Activated naive CD4-positive, alpha-beta T cell treated with anti-CD3 and anti-CD28 coated beads, Interleukin-2, amount 50 U/mL, for 72 hours (primary cell): ENCODE data around the gene SIRT4. TPM values are rescaled to one million over a fixed set of nuclear protein-coding genes. Genes with fewer than 3 reads are reported as not detected.
"Not testable (repeated sequence)": the region's sequence is repeated elsewhere in the genome, so short reads cannot be mapped to it uniquely, and the experiment has no call there.

Source experiments
- ATAC-seq, 2 donors: fragments of 150-1000 bp; cut with Tn5 transposase; 2 replicates each; pipeline ENCODE4 v1.10.0; 2021; ENCODE audit warnings: mild to moderate bottlenecking in 2 of 2, moderate library complexity in 2 of 2
- DNase-seq, 2 donors: peaks; one replicate each; pipeline ENCODE4 v3.0.0; 2021 to 2022; ENCODE audit warnings: low spot score in 2 of 2
- H3K27ac Mint-ChIP-seq, 2 donors: one replicate each; pipeline ENCODE4 v1.8.0; 2022; ENCODE audit warnings: mild to moderate bottlenecking in 2 of 2, mixed read lengths in 2 of 2
- H3K36me3 Mint-ChIP-seq, 2 donors: one replicate each; pipeline ENCODE4 v1.8.0; 2022; ENCODE audit warnings: mixed read lengths in 2 of 2
- H3K9me3 Mint-ChIP-seq, 2 donors: one replicate each; pipeline ENCODE4 v1.8.0; 2022; ENCODE audit warnings: mixed read lengths in 2 of 2
- total RNA-seq, 2 donors: library from RNA; stranded (reverse); gene quantifications; one replicate each; pipeline ENCODE4 v1.2.3, GENCODE V29; 2022

SIRT4 gene
- 1 to 10 TPM; 3.3 TPM for total RNA-seq

DNA sequence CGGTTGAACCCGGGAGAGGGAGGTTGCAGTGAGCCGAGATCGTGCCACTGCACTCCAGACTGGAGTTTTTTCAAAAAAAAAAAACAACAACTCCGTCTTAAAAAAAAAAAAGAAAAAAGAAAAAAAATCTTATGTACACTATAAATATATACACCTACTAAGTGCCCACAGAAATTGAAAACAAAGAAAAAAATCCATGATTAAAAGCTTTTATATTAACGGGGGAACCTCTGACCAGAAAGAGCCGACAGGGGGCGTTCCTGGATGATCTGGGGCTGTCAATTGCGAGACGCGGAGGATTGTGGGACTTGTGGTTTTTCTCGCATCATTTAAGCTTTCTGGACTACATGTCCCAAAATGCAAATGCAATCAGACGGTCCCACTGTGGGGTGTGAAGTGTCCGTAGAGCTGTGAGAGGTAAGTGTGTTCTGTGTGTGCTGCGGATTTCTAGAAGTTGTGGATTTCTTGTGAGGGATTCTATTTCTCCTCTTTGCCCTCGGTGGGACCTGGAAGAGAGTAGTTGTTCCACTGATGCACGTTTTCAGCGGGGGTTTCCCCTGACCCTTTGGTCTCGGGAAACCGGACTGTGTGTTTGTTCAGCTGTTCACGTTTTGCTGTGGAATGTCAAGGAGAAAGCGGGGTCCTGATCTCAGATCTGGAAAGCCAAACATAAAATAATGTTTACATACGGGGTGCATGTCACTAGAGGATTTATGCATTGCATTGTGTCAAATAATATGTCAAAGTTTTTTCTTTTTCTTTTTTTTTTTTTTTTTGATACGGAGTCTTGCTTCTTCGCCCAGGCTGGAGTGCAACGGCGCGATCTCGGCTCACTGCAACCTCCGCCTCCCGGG, at the start of gene SIRT4:
SIRT4 (plus strand) TSS at position 360 of the 854 bp plus-strand sequence. CDS start 1,241 bp downstream, outside the sequence.
- peak within 1 kb of the TSS; percentile 83 to 87 for H3K27ac Mint-ChIP-seq
- peak; percentile 100 for ATAC-seq

GRCh38 chr12:120253313-120253712, 48.8 kb upstream of the SIRT4 start:
- Mint-ChIP-seq H3K36me3 (peaks cover 0 to 13% of the 10 kb centered on the region in 2 donors), H3K27ac (peak overlapping the region in 1 of 2 donors; percentile 65)
- ATAC-seq: peak; percentile 10 to 14
- H3K9me3 Mint-ChIP-seq, DNase-seq: not testable (repeated sequence)

More for the DNA sequence above, at the start of gene SIRT4:
- no peaks in the 10 kb centered on the region for H3K9me3 Mint-ChIP-seq
- peaks cover 0 to 6% of the 10 kb centered on the region in 2 donors for H3K36me3 Mint-ChIP-seq
- DNase-seq: peak; percentile 82 to 87

GRCh38 chr12:120254809-120255208, 47.3 kb upstream of the SIRT4 start:
- H3K36me3 Mint-ChIP-seq: peaks cover 0 to 8% of the 10 kb centered on the region in 2 donors
- no peak for ATAC-seq
- no peak for DNase-seq
- no peaks in the 10 kb centered on the region for H3K9me3 Mint-ChIP-seq
- H3K27ac Mint-ChIP-seq: peak overlapping the region; percentile 44 to 71

GRCh38 chr12:120257041-120257821, 44.9 kb upstream of the SIRT4 start:
- no peak for ATAC-seq
- peaks cover 0 to 8% of the 10 kb centered on the region in 2 donors for H3K36me3 Mint-ChIP-seq

GRCh38 chr12:120258323-120258896, 43.7 kb upstream of the SIRT4 start:
- Mint-ChIP-seq H3K36me3 (peaks cover 0 to 8% of the 10 kb centered on the region in 2 donors), H3K9me3 (no peaks in the 10 kb centered on the region), H3K27ac (peak overlapping the region; percentile 5 to 79)
- no peak for DNase-seq
- ATAC-seq: no peak

More at GRCh38 chr12:120257041-120257821, 44.9 kb upstream of the SIRT4 start:
- DNase-seq: no peak
- Mint-ChIP-seq H3K27ac (peak overlapping the region; percentile 63 to 79), H3K9me3 (no peaks in the 10 kb centered on the region)

DNA sequence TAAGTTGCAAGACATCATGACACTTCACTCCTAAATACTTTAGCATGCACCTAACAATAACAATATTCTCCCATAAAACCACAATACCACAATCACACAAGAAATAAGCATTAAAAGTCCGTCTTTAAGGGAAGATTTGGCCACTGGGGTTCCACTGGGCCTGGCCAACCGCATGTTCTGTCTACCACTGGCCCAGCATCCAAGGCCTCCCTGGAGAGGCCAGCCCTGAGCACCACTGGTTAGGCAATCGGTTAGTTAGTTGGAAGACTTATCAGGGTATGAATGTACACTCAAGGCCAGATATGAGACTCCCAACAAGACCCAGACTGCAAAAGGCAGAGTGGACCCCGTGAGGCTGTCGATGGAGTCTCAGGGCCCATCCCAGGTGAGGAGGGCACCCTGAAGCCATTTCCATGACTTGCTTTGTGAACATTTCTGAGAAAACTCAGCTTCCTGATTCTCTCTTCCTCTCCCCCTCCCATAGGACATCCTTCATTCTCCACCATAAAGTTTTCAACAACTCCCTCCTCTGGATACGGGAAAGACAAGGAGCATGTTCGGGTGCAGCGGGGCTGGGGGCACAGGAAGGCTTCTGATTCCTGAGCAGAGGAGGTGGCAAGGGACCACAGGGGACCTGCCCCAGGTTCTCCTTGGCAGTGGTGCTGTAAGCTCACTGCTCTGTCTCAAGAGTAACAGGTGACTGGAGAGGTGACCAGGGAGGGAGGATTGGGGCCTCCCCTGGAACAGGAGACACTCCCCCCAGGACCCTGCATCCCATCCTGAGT, 42.5 kb upstream of the SIRT4 start:
- no peak for ATAC-seq
- no peaks in the 10 kb centered on the region for H3K9me3 Mint-ChIP-seq
- peak overlapping the region in 1 of 2 donors; percentile 4 for H3K27ac Mint-ChIP-seq
- peaks cover 3 to 10% of the 10 kb centered on the region in 2 donors for H3K36me3 Mint-ChIP-seq
- no peak for DNase-seq

DNA sequence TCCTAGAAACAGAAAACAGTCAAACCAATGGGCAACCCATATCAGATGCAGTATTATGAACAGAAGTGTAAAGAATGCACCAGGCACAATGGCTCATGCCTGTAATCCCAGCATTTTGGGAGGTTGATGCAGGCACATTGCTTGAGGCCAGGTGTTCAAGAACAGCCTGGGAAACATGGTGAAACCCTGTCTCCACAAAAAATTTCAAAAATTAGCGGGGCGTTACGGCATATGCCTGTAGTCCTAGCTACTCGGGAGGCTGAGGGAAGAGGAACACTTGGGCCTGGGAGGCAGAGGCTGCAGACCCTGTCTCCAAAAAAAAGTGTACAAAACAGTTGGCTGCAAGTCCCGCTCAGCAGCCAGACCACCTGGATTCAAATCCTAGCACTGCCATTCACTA, 41.5 kb upstream of the SIRT4 start:
- Mint-ChIP-seq H3K27ac (no peak overlapping the region), H3K36me3 (peaks cover 7 to 8% of the 10 kb centered on the region in 2 donors), H3K9me3 (no peaks in the 10 kb centered on the region)
- ATAC-seq: no peak
- no peak for DNase-seq

DNA sequence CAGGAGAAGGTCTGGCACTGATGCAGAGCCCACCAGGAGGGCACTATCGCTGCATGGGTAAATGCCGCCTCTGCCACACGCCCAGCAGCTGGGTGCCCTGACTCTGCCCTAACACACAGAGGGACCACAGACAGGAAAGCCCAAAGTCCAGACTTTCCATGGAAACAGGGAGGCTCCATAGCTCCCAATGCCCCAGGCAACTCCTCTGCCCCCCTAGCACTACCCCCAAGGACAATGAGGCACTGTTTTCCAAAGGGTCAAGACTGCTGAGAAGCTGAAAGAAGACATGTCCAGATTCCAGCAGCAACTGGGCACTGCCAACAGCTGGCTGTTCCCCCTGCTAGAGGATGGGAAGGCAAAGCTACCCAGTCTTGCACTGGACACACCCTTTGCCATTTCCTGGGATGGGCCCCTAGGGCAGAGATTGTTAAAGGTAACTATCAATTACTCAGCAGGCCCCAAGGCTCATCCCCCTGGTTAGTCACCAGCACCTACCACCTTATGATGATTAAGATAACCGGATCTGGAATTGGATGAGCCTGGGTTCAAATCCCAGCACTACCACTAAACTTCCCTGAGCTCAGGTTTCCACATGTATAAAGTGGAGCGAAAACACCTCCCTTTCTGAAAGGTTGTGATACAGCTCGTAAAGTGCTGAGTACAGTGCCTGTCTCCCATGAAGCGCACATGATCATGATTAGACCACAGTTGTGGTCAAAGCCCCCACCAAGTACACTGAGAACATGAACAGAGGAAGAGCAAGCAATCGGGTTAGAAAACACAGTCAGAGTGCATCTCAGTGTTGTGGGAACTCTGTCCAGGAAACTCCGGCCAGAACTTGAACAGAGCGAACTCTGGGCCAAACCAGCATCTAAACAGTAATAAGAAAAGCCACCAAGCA, 39.9 kb upstream of the SIRT4 start:
- H3K36me3 Mint-ChIP-seq: peaks cover 7 to 8% of the 10 kb centered on the region in 2 donors
- H3K9me3 Mint-ChIP-seq: no peaks in the 10 kb centered on the region
- DNase-seq (peak in 1 of 2 donors; percentile 28), ATAC-seq (peak; percentile 17 to 20)
- H3K27ac Mint-ChIP-seq: peak overlapping the region; percentile 22 to 26

- peaks cover 7 to 8% of the 10 kb centered on the region in 2 donors for H3K36me3 Mint-ChIP-seq
- DNase-seq (no peak), ATAC-seq (no peak)
- no peaks in the 10 kb centered on the region for H3K9me3 Mint-ChIP-seq
- peak overlapping the region; percentile 22 to 90 for H3K27ac Mint-ChIP-seq
These were observed 39.0 kb upstream of the SIRT4 start for GRCh38 chr12:120262852-120263747.

GRCh38 chr12:120263748-120264085, 38.4 kb upstream of the SIRT4 start:
- ATAC-seq (no peak), DNase-seq (no peak)
- Mint-ChIP-seq H3K27ac (peak overlapping the region; percentile 60 to 90), H3K36me3 (peaks cover 7 to 8% of the 10 kb centered on the region in 2 donors), H3K9me3 (no peaks in the 10 kb centered on the region)

GRCh38 chr12:120264086-120264903, 37.8 kb upstream of the SIRT4 start:
- H3K27ac Mint-ChIP-seq: peak overlapping the region; percentile 89 to 90
- peaks cover 7 to 8% of the 10 kb centered on the region in 2 donors for H3K36me3 Mint-ChIP-seq
- no peak for DNase-seq
- H3K9me3 Mint-ChIP-seq: no peaks in the 10 kb centered on the region
- ATAC-seq: no peak

GRCh38 chr12:120264904-120265472, 37.1 kb upstream of the SIRT4 start:
- peak overlapping the region; percentile 89 to 90 for H3K27ac Mint-ChIP-seq
- no peaks in the 10 kb centered on the region for H3K9me3 Mint-ChIP-seq
- H3K36me3 Mint-ChIP-seq: peaks cover 7 to 8% of the 10 kb centered on the region in 2 donors
- no peak for DNase-seq
- ATAC-seq: peak in 1 of 2 donors; percentile 13

GRCh38 chr12:120265473-120266179, 36.5 kb upstream of the SIRT4 start, which contains the start of gene PXN:
Gene PXN, minus strand, starts transcription at chr12:120265730. Its CDS starts 101 bp downstream, at chr12:120265629.
- DNase-seq: peak; percentile 93 to 96
- Mint-ChIP-seq H3K27ac (peak within 1 kb of the TSS; percentile 89 to 90), H3K36me3 (peaks cover 7 to 8% of the 10 kb centered on the region in 2 donors), H3K9me3 (no peaks in the 10 kb centered on the region)
- ATAC-seq: peak; percentile 85 to 91
